NB4 (cell line): ENCODE results near the gene SRSF9.
"Not testable (repeated sequence)": the region's sequence is repeated elsewhere in the genome, so short reads cannot be mapped to it uniquely, and the experiment has no call there.

Source experiments
- DNase-seq: peaks from one replicate; pipeline ENCODE4 v3.0.0; 2010; ENCODE audit warnings: low read depth
- H3K4me3 ChIP-seq: one replicate; pipeline ENCODE4 v1.5.1; 2011; ENCODE audit warnings: mild to moderate bottlenecking, low read depth, low read length, moderate library complexity
- MAX ChIP-seq: IDR thresholded peaks from 2 replicates; pipeline ENCODE4 v1.6.1; 2011; ENCODE audit warnings: low read depth, low read length
- MYC ChIP-seq: IDR thresholded peaks from 2 replicates; pipeline ENCODE4 v1.6.1; 2011; ENCODE audit warnings: low read depth, low read length
- POLR2A ChIP-seq: IDR thresholded peaks from 2 replicates; pipeline ENCODE4 v1.6.1; 2011; ENCODE audit warnings: mild to moderate bottlenecking; ENCODE audit not compliant: insufficient read length; ENCODE audit errors: extremely low read depth
- TF ChIP-seq, protein P1 (sequence below): IDR thresholded peaks from one replicate; pipeline ENCODE4 v1.5.1; 2012; ENCODE audit warnings: low read depth, low read length

Gene SRSF9, protein sequence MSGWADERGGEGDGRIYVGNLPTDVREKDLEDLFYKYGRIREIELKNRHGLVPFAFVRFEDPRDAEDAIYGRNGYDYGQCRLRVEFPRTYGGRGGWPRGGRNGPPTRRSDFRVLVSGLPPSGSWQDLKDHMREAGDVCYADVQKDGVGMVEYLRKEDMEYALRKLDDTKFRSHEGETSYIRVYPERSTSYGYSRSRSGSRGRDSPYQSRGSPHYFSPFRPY

GRCh38 chr12:120469450-120470149 is at the start of gene SRSF9:
TSS of gene SRSF9 (minus strand) at chr12:120469748. CDS start at chr12:120469609, 139 bp downstream.
- TF ChIP-seq, protein P1, sequence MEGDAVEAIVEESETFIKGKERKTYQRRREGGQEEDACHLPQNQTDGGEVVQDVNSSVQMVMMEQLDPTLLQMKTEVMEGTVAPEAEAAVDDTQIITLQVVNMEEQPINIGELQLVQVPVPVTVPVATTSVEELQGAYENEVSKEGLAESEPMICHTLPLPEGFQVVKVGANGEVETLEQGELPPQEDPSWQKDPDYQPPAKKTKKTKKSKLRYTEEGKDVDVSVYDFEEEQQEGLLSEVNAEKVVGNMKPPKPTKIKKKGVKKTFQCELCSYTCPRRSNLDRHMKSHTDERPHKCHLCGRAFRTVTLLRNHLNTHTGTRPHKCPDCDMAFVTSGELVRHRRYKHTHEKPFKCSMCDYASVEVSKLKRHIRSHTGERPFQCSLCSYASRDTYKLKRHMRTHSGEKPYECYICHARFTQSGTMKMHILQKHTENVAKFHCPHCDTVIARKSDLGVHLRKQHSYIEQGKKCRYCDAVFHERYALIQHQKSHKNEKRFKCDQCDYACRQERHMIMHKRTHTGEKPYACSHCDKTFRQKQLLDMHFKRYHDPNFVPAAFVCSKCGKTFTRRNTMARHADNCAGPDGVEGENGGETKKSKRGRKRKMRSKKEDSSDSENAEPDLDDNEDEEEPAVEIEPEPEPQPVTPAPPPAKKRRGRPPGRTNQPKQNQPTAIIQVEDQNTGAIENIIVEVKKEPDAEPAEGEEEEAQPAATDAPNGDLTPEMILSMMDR, result peak; percentile 91
- peak; percentile 92 for TF ChIP-seq POLR2A
- TF ChIP-seq MAX, result peak; percentile 74
- TF ChIP-seq MYC, result peak; percentile 63
- H3K4me3 ChIP-seq, result peak within 1 kb of the TSS; percentile 93
- peak; percentile 99 for DNase-seq

DNA sequence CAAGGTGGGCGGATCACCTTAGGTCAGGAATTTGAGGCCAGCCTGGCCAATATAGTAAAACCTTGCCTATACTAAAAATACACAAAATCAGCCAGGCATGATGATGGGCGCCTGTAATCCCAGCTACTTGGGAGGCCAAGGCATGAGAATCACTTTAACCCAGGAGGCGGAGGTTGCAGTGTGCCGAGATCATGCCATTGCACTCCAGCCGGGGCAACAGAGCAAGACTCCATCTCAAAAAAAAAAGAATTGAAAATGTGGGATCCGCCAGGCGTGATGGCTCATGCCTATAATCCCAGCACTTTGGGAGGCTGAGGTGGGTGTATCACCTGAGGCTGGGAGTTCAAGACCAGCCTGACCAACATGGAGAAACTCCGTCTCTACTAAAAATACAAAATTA is 49.8 kb upstream of the SRSF9 start:
- not testable (repeated sequence) for H3K4me3 ChIP-seq, DNase-seq

DNA sequence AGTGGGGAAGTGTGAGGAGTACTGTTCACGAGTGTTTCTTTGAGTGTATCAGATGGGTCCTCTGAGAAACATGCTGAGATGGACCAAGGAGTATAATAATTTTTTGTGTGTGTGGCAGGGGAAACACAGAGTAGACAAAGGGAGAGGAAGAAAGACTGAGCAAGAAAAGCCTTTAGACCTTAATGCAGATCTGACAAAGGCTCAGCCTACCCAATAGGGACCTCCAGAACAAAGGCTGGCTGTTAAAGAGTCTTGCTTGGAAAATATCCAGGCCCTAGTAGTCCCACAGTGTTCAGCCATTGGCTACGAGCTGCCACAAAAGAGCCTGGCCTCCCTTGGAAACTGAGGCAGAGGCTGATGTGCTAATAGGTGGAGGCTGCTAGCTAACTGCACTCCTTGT is 45.9 kb upstream of the SRSF9 start:
- no peak for DNase-seq
- TF ChIP-seq POLR2A (no peak), MYC (no peak), MAX (no peak)
- TF ChIP-seq, protein P1, result no peak
- H3K4me3 ChIP-seq, result no peak overlapping the region

GRCh38 chr12:120514002-120514401 is 44.5 kb upstream of the SRSF9 start:
- DNase-seq, result no peak
- TF ChIP-seq MYC, result no peak
- TF ChIP-seq, protein P1, result no peak
- no peak for TF ChIP-seq POLR2A
- no peak for TF ChIP-seq MAX
- no peak overlapping the region for H3K4me3 ChIP-seq

GRCh38 chr12:120508537-120508936 is 39.0 kb upstream of the SRSF9 start:
- H3K4me3 ChIP-seq, result no peak overlapping the region
- DNase-seq, result no peak
- TF ChIP-seq POLR2A (no peak), MYC (no peak), MAX (no peak)
- TF ChIP-seq, protein P1, result no peak

- TF ChIP-seq, protein P1, result no peak
- TF ChIP-seq MYC (no peak), POLR2A (no peak), MAX (no peak)
- H3K4me3 ChIP-seq, result no peak overlapping the region
- no peak for DNase-seq
These were observed 35.0 kb upstream of the SRSF9 start for GRCh38 chr12:120504587-120504986.
